GM18502 (cell line): ENCODE results near the gene TCERG1L.

Experiments used
- ATAC-seq: cut with Tn5 transposase; IDR thresholded peaks from one replicate; pipeline ENCODE4 v1.9.1; 2021; ENCODE audit warnings: mild to moderate bottlenecking; ENCODE audit not compliant: unreplicated experiment, poor library complexity

Gene TCERG1L

DNA sequence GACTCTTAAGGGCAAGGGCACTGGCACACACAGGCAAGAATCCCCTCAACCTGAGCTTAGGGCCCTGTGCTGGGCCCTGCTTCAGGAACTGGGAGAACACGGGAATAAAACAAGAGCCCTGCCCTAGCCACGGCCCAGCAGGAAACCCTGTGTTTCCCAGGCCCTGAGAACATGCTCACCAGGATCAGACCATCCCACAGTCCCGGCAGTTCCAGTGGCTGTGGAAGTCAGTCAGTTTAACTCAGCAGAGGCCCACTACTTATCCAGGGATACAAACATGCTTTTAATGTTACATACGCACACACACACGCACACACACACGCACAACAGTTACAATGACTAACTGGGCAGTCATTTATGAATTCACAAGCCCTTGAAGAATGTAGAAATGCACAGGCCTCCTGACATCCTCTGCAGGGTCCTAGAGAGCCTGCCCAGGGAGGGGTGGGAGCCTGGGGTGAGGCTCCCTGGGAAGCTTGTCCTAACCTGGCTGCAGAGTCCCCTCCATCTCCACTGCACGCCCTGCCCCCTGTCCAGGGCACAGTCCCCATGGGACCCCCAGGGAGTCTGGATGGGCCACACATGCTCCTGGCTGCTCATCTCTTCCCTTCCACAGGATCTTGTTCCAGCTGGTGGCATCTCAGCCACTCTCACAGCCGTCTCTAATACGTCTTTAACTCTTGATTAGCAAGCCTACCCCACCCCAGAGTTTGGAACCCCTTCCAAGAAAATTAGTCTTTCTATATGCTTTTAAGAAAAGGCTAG, 97.6 kb downstream of the TCERG1L start:
- no peak for ATAC-seq

GRCh38 chr10:131212763-131213325, 98.7 kb downstream of the TCERG1L start:
- ATAC-seq = no peak

- ATAC-seq = no peak
Observed at GRCh38 chr10:131211965-131212619, 99.4 kb downstream of the TCERG1L start.

DNA sequence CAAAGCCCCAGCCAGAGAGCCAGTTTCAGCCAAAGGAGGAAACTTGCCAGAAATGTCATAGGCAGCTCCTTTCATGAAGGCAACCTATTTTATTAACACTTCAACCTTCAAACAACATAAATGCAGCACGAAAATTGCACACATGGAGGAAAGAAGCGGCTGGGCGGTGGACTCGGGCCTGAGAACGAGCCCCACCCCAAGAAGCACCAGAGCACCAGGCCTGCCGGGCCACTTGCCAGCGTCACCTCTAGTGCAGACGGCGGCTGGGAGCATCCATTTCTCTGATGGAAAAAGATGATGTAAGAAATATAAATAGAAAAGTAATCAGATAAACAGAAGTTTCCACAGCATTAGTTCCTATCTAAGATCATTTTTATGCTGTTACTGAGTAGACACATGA, 100.0 kb downstream of the TCERG1L start:
- ATAC-seq = no peak

DNA sequence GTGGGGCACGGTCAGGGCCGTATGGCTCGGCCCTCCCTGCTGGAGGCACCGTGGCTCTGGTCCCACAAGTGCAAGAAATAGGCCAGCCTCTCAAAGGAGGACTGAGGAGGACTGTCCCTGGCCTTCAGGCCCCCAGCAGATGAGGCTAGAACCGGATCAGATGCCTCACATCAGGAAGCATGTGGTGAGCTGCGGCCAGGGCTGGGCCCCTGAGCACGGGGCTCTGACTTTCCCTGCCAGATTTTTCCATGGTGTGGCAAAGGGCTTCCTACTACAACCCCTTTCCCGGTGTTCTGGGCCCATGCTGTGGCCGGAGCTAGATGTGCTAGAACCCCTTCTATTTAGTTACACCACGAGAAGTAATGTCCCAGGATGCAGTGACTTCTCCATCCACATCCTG, 100.4 kb downstream of the TCERG1L start:
- ATAC-seq = no peak

DNA sequence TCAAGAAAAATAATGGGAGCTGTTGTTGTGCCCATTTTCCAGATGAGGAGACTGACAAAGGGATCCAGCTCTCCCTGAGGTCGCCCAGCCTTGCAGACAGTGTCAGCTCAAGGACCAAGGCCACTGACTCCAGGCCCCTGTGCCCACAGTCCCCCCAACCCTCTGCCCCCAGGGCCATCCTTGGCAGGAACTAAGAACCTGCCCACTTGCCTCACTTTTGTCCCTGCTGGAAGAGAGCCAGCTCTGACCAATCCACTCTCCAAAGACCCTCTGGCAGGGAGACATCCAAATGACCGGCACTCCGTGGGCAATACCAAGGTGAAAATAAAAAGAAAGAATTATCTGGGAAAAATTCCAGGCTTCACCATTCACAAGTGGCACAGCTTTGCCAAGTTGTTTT, 101.3 kb downstream of the TCERG1L start:
- ATAC-seq = no peak

DNA sequence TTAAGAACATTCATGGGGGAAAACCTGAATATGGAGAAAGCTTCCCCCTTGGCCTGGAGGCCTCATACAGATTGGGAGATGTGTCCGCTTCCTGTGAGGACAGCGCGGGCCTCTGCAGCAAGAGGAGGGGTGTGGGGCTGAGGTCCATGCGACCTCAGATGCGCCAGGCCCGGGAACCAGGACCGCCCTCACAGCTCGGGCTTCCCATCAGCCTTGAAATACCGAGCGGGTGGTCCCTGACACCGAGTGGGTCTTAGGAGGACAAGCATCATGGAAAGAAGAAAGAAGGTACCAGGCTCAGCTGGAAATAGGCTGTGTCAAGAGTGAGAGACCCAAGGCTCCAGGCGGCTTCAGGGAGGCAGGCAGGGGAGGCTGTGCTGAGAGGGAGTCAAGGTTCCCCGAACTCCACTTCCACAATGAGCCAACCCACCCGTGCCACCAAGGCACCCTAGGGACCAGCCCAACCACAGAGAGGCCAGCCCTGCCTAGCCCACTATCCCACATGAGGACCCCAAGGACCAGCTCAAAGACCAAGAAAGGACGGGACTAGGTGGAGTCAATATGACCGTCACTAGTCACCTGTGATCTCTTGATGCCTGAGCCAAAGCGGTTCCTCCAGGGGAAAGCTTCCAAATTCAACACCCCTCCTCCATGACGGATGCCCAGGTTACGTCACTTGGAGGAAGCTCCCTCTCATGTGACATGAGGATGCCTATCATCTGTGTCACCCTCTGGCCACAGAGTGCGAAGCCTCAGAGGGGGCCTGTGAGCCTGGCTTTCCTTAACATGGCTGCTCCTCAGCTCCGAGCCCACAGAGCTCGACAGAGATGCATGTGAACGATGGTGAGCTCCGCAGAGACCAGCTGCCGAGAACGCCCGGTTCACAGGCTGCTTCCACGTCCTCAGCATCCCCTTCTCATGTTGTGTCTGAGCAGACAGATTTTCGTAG, 103.7 kb downstream of the TCERG1L start:
- no peak for ATAC-seq

- no peak for ATAC-seq
Observed at GRCh38 chr10:131207176-131207575, 104.3 kb downstream of the TCERG1L start.

DNA sequence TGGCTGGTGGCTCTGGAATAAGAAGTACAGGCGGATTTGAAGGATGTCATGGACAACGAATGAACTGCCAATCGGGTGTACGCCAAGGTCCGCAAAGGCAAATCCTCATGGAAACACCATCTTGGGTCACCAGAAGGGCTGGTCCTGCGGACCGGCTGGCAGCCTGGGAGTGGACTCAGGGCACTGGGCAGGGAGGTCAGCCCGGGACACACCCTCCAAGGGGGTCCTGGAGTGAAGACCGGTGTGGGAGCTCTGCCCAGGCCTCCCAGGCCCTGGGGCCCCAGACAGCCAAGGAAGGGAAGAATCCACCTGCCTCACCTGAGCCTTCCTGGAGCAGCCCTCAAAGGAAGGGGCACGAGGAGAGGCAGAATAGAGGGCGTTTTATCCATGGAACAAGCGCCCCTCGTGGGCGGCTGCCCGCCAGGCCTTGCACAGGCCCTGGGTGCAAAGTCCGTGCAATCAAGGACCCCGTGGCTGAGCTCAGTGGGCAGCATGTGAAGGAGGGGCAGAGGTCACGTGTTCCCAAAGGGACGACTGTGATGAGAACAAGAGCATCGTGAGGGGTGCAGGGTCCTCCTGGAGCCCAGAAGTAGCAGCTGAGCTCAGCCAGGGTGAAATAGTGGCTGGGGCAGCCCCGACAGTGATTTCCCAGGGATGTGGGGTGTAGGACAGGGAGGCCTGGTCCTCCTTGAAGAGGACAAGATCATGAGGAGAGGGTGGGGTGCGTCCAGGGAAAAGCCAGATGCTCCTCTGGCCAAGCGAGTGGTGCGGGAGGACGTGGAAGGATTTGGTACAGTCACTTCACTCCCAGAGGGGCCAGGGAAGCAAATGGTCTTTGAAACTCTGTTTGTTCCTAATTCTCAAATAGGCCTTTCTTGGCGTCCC, 105.2 kb downstream of the TCERG1L start:
- ATAC-seq = no peak

- no peak for ATAC-seq
Observed at GRCh38 chr10:131205556-131205955, 106.0 kb downstream of the TCERG1L start.

- ATAC-seq = no peak
Observed at GRCh38 chr10:131204406-131205152, 106.9 kb downstream of the TCERG1L start.

GRCh38 chr10:131203456-131204357, 107.8 kb downstream of the TCERG1L start:
- no peak for ATAC-seq

- ATAC-seq = no peak
Observed at GRCh38 chr10:131202990-131203389, 108.5 kb downstream of the TCERG1L start.

DNA sequence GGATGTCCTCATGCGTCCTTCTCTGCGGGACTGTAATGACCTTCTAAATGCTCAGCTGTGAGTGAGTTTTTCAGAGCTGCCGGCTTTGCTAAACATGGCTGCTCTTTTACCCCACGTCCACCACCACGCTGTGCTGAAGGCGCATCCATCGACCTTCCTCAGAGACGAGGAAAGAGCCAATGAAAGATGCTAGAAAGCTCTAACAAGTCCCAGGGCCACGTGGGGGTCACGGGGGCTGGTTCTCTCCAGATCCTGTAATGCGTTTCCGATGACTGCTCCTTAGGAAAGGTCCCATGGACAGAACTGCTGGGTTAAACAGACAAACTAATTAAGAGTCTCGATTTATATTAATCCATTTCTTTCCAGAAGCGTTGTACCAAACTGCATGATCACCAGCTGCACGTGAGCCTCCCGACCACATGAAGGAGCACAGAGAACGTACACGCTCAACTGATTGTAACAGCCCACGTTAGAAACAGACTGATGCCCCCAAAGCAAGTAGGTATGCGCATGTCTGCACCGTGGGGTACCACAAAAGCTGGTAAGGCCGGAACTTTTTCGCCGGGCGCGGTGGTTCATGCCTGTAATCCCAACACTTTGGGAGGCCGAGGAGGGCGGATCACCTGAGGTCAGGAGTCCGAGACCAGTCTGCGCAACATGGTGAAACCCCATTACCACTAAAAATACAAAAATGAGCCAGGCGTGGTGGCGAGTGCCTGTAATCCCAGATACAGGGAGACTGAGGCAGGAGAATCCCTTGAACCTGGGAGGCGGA, 109.6 kb downstream of the TCERG1L start:
- ATAC-seq = no peak

- ATAC-seq = no peak
Observed at GRCh38 chr10:131200856-131201470, 110.6 kb downstream of the TCERG1L start.

GRCh38 chr10:131199646-131200045, 111.9 kb downstream of the TCERG1L start:
- no peak for ATAC-seq

DNA sequence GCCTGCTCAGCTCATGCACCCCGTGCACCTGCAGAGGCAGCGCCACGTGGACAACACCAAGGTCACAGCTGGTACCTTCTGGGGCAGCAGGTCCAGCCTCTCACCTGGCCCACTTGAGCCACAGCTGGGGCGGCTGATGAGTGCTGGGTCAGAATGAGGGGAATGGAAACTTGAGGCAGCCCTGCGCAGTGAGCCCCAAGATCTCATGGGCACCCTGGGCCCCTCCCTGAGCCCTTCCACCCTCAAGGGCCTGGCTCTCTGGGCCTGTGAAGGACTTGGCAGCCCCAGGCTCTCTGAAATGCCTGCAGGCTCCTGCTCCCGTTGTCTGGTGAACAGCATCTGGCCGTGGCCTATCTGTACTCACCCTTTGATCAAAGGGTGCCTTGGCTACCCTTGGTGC, 112.7 kb downstream of the TCERG1L start:
- ATAC-seq = no peak
